GM21390 (cell line): ENCODE data around the gene LYRM1.
"Not testable (repeated sequence)": the region's sequence is repeated elsewhere in the genome, so short reads cannot be mapped to it uniquely, and the experiment has no call there.

Experiments used
- ATAC-seq: cut with Tn5 transposase; IDR thresholded peaks from one replicate; pipeline ENCODE4 v1.9.1; 2021; ENCODE audit not compliant: unreplicated experiment

LYRM1 gene

GRCh38 chr16:20971401-20971800 is 70.8 kb downstream of the LYRM1 start:
- ATAC-seq: no peak

DNA sequence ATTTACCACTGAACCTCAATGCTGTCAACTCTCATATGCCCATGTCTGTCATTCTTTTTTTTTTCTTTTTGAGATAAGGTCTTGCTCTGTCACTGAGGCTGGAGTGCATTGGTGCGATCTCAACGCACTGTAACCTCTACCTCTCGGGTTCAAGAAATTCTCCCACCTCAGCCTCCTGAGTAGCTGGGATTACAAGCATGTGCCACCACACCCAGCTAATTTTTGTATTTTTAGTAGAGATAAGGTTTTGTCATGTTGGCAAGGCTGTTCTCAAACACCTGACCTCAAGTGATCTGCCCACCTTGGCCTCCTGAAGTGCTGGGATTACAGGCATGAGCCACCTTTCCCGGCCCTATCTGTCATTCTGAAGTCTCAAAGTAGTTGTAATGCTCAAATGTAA is 72.6 kb downstream of the LYRM1 start:
- ATAC-seq: not testable (repeated sequence)
